Fibroblast of mammary gland (primary cell): ENCODE results near the gene ST6GAL1.

ENCODE experiments used
- DNase-seq: peaks from one replicate; pipeline ENCODE4 v3.0.0-alpha.2; 2010; ENCODE audit warnings: low read depth
- H3K4me3 ChIP-seq: 2 replicates; pipeline ENCODE4 v1.5.1; 2011; ENCODE audit warnings: low read depth, mild to moderate bottlenecking, low read length, moderate library complexity; ENCODE audit not compliant: control insufficient read depth
- CTCF ChIP-seq: conservative IDR thresholded peaks from 2 replicates; pipeline ENCODE4 v1.5.1; 2011; ENCODE audit warnings: low read depth, low read length, inconsistent platforms; ENCODE audit not compliant: control insufficient read depth, insufficient read depth

The ST6GAL1 gene

GRCh38 chr3:187077085-187077484, 146.8 kb downstream of the ST6GAL1 start:
- no peak for DNase-seq
- no peak overlapping the region for H3K4me3 ChIP-seq
- TF ChIP-seq CTCF, result no peak

DNA sequence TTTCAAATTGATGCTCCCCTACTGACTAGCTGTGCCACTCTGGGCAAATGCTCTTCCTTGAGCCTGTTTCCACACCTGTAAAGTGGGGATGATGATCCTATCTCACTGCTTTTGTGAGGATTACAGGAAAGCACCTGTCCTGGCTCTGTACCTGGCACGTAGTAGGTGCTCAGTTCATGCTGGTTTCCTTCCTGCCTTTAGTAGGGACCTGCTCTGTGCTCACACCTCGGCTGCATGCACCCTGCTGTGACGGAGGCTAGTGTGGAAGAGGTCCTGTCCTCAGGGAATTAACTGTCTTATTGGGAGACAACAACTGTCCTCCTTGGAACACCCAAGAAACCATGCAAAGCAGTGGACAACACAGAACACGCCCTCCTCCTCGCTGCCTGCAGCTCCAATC, 147.2 kb downstream of the ST6GAL1 start:
- no peak for DNase-seq
- no peak for TF ChIP-seq CTCF
- H3K4me3 ChIP-seq, result no peak overlapping the region

DNA sequence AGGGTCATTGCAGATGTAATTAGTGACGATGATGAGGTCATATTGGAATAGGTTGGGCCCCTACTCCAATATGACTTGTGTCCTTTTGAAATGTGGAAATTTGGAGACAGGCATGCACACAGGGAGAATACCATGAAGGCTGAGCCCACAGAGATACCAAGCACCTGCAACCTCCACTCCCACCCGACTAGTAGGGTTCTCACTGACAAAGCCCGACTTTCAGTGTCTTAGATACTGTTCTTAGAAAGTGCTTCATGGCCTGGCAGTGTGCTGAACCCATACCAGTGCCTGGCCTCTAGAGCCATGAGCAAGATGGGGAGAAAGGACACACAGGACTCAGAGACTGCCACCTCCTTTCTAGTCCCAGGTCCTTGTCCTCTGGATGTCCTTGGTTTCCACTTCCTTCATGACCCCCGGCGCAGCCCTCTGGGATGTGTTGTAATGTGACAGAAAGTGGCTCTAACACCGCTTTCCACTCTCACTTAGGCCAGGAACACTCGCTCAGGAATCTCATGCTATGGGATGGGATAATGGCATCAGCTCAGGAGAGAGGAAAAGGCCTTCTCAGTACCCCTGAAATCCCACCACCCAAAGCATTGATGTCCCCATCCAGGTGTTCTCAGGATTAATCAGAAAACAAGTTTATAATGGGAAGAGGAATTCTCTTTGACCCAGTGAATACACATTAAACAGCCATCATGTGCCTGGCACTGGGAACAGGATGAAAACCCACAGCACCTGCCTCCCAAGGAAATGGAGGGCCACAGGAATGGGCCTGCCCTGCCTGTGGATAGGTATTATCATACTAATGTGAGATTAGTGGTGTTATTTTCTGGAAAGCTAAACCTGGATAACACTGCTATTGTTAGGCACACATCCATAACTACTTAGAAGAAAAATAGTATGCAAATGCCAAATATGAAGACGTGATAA, 149.0 kb downstream of the ST6GAL1 start:
- no peak for TF ChIP-seq CTCF
- no peak for DNase-seq
- H3K4me3 ChIP-seq, result no peak overlapping the region

GRCh38 chr3:187080799-187081450, 150.6 kb downstream of the ST6GAL1 start:
- H3K4me3 ChIP-seq, result no peak overlapping the region
- DNase-seq, result no peak
- TF ChIP-seq CTCF, result no peak

DNA sequence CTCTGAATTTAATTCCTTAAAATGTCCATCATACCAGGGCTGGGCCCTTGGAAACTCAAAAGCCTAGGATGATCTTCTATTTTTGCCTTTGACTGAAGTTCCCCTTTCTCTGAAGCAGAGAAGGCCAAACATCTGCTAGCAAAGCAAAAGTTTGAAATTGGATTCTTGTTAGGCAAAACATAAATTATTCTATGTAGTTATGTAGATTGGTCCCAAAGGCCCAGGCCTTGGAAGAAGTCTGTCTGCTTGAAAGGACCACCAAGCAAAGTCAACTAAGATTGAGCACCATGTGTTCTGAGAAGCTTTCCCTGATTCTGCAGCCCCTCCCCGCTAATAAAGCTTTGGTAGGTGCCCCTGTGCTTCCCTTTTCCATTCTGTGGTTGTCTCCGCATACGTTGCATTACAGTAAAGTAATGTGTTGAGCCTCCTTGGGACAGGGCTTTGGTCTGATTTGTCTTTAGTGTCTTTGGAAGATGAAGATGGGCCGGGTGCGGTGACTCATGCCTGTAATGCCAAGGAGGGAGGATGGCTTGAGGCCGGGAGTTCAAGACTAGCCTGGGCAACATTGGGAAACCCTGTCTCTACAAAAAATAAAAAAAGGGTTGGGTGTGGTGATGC, 152.5 kb downstream of the ST6GAL1 start:
- no peak overlapping the region for H3K4me3 ChIP-seq
- no peak for DNase-seq
- no peak for TF ChIP-seq CTCF

- no peak for DNase-seq
- no peak for TF ChIP-seq CTCF
- H3K4me3 ChIP-seq, result no peak overlapping the region
Observed at GRCh38 chr3:187084126-187084525, 153.8 kb downstream of the ST6GAL1 start.
